ENCODE measurements around the gene COLQ.

DNA sequence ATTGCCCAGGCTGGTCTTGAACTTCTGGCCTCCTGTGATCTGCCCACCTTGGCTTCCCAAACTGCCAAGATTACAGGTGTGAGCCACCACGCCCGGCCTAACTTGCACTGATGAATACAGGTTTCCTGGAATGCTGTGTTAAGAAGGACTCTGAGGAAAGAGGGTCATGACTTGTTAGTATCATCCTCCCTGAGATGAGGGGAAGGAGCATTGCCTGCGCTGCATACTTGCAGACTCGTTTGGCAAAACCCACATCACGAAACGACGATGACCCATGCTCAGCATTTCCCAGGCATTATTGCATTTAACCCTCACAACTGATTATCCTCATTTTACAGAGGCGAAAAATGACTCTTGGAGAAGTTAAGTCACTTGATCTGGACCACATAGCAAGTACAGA is 18.9 kb downstream of the COLQ start:
- TF ChIP-seq, protein P1, sequence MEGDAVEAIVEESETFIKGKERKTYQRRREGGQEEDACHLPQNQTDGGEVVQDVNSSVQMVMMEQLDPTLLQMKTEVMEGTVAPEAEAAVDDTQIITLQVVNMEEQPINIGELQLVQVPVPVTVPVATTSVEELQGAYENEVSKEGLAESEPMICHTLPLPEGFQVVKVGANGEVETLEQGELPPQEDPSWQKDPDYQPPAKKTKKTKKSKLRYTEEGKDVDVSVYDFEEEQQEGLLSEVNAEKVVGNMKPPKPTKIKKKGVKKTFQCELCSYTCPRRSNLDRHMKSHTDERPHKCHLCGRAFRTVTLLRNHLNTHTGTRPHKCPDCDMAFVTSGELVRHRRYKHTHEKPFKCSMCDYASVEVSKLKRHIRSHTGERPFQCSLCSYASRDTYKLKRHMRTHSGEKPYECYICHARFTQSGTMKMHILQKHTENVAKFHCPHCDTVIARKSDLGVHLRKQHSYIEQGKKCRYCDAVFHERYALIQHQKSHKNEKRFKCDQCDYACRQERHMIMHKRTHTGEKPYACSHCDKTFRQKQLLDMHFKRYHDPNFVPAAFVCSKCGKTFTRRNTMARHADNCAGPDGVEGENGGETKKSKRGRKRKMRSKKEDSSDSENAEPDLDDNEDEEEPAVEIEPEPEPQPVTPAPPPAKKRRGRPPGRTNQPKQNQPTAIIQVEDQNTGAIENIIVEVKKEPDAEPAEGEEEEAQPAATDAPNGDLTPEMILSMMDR (optimal IDR thresholded peaks at IDR 0.05 in 1 of 3, IDR thresholded peaks at IDR 0.05 in 1 of 3, conservative IDR thresholded peaks at IDR 0.05 in 1 of 3; ENCODE audit: extremely low read depth in 1 of 3, insufficient read depth in 2 of 3, low read length in 3 of 3), result no peak
- TF ChIP-seq EZH2 (IDR thresholded peaks at IDR 0.05; ENCODE audit: low read length), result no peak

All from keratinocyte (primary cell).